NT2/D1 (cell line): Measurements from ENCODE around the gene OR52W1.

Source experiments
- SUZ12 ChIP-seq: IDR thresholded peaks from 2 replicates; pipeline ENCODE4 v1.6.1; 2011; ENCODE audit not compliant: insufficient read length, insufficient read depth; ENCODE audit errors: extremely low read depth
- YY1 ChIP-seq: IDR thresholded peaks from 2 replicates; pipeline ENCODE4 v1.6.1; 2011; ENCODE audit not compliant: insufficient read length, insufficient read depth

- no peak for TF ChIP-seq SUZ12
- no peak for TF ChIP-seq YY1
Observed at GRCh38 chr11:6245536-6245935, 46.5 kb downstream of the OR52W1 start.
